Type B pancreatic cell (in vitro differentiated cells): ENCODE results near the gene LRBA. TPM values are rescaled to one million over a fixed set of nuclear protein-coding genes. Genes with fewer than 3 reads are reported as not detected.

Experiments used
- DNase-seq: peaks from one replicate; pipeline ENCODE4 v3.0.0; 2021; ENCODE audit warnings: mixed read lengths; ENCODE audit not compliant: unreplicated experiment; ENCODE audit errors: extremely low spot score
- H3K27ac Mint-ChIP-seq: 2 replicates; pipeline ENCODE4 v1.8.0; 2021; ENCODE audit warnings: mild to moderate bottlenecking, mixed read lengths
- H3K27me3 Mint-ChIP-seq: 2 replicates; pipeline ENCODE4 v1.8.0; 2021; ENCODE audit warnings: mixed read lengths
- H3K36me3 Mint-ChIP-seq: 2 replicates; pipeline ENCODE4 v1.8.0; 2021; ENCODE audit warnings: mixed read lengths
- H3K4me1 Mint-ChIP-seq: one replicate; pipeline ENCODE4 v1.8.0; 2021; ENCODE audit warnings: mixed read lengths; ENCODE audit not compliant: unreplicated experiment
- H3K4me3 Mint-ChIP-seq: 2 replicates; pipeline ENCODE4 v1.8.0; 2021; ENCODE audit warnings: mild to moderate bottlenecking, mixed read lengths
- H3K9me3 Mint-ChIP-seq: 2 replicates; pipeline ENCODE4 v1.8.0; 2021; ENCODE audit warnings: mixed read lengths
- CTCF ChIP-seq: fragments of 200-600 bp; sonication (generic); conservative IDR thresholded peaks from 2 replicates; pipeline ENCODE4 v1.5.0; 2021; ENCODE audit warnings: antibody characterized with exemption, mild to moderate bottlenecking
- total RNA-seq: library from RNA; stranded (reverse); gene quantifications from 2 replicates; pipeline ENCODE4 v1.2.1, GENCODE V29; 2021; ENCODE audit warnings: low replicate concordance

Gene LRBA
- total RNA-seq, 1 donor from 2014 or later, result 64.5 TPM

DNA sequence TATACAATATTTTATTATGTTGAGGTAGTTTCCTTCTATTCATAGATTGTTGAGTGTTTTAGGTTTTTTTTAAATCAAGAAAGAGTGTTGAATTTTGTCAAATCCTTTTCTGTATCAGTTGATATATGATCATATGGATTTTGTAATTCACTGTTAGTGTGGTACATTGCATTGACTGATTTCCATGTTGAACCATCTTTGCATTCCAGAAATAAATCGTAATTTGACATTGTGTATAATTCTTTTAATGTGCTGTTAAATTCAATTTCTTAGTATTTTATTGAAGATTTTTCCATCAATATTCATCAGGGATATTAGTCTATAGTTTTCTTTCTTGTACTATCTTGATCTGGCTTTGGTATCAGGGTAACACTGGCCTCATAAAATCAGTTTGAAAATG lies 103.8 kb downstream of the LRBA start:
- H3K4me3 Mint-ChIP-seq, result no peak overlapping the region
- no peak for DNase-seq
- peaks cover 5% of the 10 kb centered on the region for H3K9me3 Mint-ChIP-seq
- H3K27me3 Mint-ChIP-seq, result no peaks in the 10 kb centered on the region
- no peak overlapping the region for H3K27ac Mint-ChIP-seq
- H3K36me3 Mint-ChIP-seq, result peaks cover 65% of the 10 kb centered on the region
- peaks cover 6% of the 10 kb centered on the region for H3K4me1 Mint-ChIP-seq
- no peak for TF ChIP-seq CTCF

DNA sequence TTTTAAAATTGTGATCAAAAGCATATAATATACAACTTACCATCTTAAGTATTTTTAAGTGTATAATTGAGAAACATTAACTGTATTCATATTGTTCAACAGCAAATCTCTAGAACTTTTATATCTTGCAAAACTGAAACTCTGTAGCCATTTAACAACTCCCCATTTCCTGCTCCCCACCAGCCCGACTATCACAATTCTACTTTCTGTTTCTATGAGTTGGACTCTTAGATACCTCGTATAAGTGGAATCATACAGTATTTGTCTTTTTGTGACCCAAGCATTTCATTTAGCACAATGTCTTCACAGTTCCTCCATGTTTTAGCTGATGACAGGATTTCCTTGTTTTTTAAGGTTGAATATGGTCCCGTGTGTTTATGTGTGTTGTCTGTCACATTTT lies 106.0 kb downstream of the LRBA start:
- no peak overlapping the region for H3K4me3 Mint-ChIP-seq
- no peak for TF ChIP-seq CTCF
- DNase-seq, result no peak
- H3K36me3 Mint-ChIP-seq, result peaks cover 66% of the 10 kb centered on the region
- H3K9me3 Mint-ChIP-seq, result peaks cover 5% of the 10 kb centered on the region
- no peak overlapping the region for H3K27ac Mint-ChIP-seq
- H3K4me1 Mint-ChIP-seq, result peaks cover 6% of the 10 kb centered on the region
- no peaks in the 10 kb centered on the region for H3K27me3 Mint-ChIP-seq

- peaks cover 5% of the 10 kb centered on the region for H3K9me3 Mint-ChIP-seq
- no peak overlapping the region for H3K27ac Mint-ChIP-seq
- no peaks in the 10 kb centered on the region for H3K27me3 Mint-ChIP-seq
- peaks cover 61% of the 10 kb centered on the region for H3K36me3 Mint-ChIP-seq
- H3K4me1 Mint-ChIP-seq, result peaks cover 6% of the 10 kb centered on the region
- no peak overlapping the region for H3K4me3 Mint-ChIP-seq
- TF ChIP-seq CTCF, result no peak
- no peak for DNase-seq
These were observed 108.0 kb downstream of the LRBA start for GRCh38 chr4:150906987-150907633.

DNA sequence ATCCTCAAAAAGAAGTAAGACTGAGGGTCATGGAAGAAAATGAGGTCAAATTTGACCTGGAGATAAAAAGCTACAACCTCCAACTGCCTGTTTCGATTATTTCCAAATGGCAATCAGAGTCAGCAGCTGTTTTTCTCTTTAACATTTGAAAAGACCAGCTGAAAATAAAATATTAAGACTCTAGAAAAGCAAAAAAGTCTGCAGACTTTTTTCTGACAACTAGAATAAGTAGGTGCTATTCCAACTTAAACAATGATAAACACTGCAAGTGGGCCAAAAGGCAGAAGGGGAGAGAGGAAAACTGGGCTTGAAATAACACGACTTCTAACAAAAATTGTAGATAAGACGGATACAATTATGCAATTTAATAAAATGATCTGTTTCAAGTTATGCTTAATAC lies 110.4 kb downstream of the LRBA start:
- peaks cover 47% of the 10 kb centered on the region for H3K36me3 Mint-ChIP-seq
- no peak overlapping the region for H3K4me3 Mint-ChIP-seq
- H3K9me3 Mint-ChIP-seq, result no peaks in the 10 kb centered on the region
- DNase-seq, result no peak
- TF ChIP-seq CTCF, result no peak
- no peak overlapping the region for H3K27ac Mint-ChIP-seq
- H3K27me3 Mint-ChIP-seq, result no peaks in the 10 kb centered on the region
- peaks cover 6% of the 10 kb centered on the region for H3K4me1 Mint-ChIP-seq

- no peaks in the 10 kb centered on the region for H3K27me3 Mint-ChIP-seq
- no peak overlapping the region for H3K27ac Mint-ChIP-seq
- no peak overlapping the region for H3K4me3 Mint-ChIP-seq
- no peaks in the 10 kb centered on the region for H3K9me3 Mint-ChIP-seq
- H3K36me3 Mint-ChIP-seq, result peaks cover 48% of the 10 kb centered on the region
- no peak for TF ChIP-seq CTCF
- peaks cover 6% of the 10 kb centered on the region for H3K4me1 Mint-ChIP-seq
- no peak for DNase-seq
These were observed 111.5 kb downstream of the LRBA start for GRCh38 chr4:150903603-150904002.

- Mint-ChIP-seq H3K9me3 (no peaks in the 10 kb centered on the region), H3K4me1 (no peaks in the 10 kb centered on the region), H3K4me3 (no peak overlapping the region), H3K27ac (no peak overlapping the region), H3K27me3 (no peaks in the 10 kb centered on the region), H3K36me3 (peaks cover 38% of the 10 kb centered on the region)
- DNase-seq, result no peak
- no peak for TF ChIP-seq CTCF
These were observed 118.6 kb downstream of the LRBA start for GRCh38 chr4:150896497-150896896.
